Fibroblast of lung (primary cell): ENCODE results near the gene RAB20. TPM values are rescaled to one million over a fixed set of nuclear protein-coding genes. Genes with fewer than 3 reads are reported as not detected.

ENCODE experiments used
- DNase-seq, 2 donors: peaks; one replicate each; pipeline versions ENCODE4 v3.0.0 to v3.0.0-alpha.2; 2010; ENCODE audit warnings: low read depth in 2 of 2
- H2AFZ ChIP-seq: 2 replicates; pipeline ENCODE4 v1.5.1; 2012; ENCODE audit warnings: low read length, control low read depth, inconsistent platforms
- H3K27ac ChIP-seq: 2 replicates; pipeline ENCODE4 v1.5.1; 2011; ENCODE audit warnings: low read length, control low read depth; ENCODE audit not compliant: insufficient read depth
- H3K27me3 ChIP-seq: 2 replicates; pipeline ENCODE4 v1.5.1; 2011; ENCODE audit warnings: mild to moderate bottlenecking, low read length; ENCODE audit not compliant: control insufficient read depth, insufficient read depth
- H3K36me3 ChIP-seq: 2 replicates; pipeline ENCODE4 v1.5.1; 2011; ENCODE audit warnings: low read length; ENCODE audit not compliant: control insufficient read depth, insufficient read depth
- H3K4me1 ChIP-seq: 2 replicates; pipeline ENCODE4 v1.5.1; 2011; ENCODE audit warnings: low read length; ENCODE audit not compliant: control insufficient read depth, insufficient read depth; ENCODE audit errors: extremely low read depth
- H3K4me2 ChIP-seq: 2 replicates; pipeline ENCODE4 v1.5.1; 2011; ENCODE audit warnings: low read length, control low read depth; ENCODE audit not compliant: insufficient read depth; ENCODE audit errors: extremely low read depth
- H3K4me3 ChIP-seq, 4 experiments: fragments of 200-600 bp in 1 of 4; sonication (generic) in 1 of 4; replicated peaks in 1 of 4; 2 replicates each; pipeline ENCODE4 v1.5.1; 2011 to 2016; ENCODE audit warnings: low read length in 4 of 4, low read depth in 3 of 4, mild to moderate bottlenecking in 3 of 4, control low read depth in 2 of 4, inconsistent platforms in 1 of 4, mixed read lengths in 1 of 4; ENCODE audit not compliant: insufficient read depth in 1 of 4; ENCODE audit errors: control extremely low read depth in 1 of 4
- H3K79me2 ChIP-seq: 2 replicates; pipeline ENCODE4 v1.5.1; 2012; ENCODE audit warnings: mild to moderate bottlenecking, low read length, inconsistent platforms; ENCODE audit not compliant: control insufficient read depth, insufficient read depth
- H3K9ac ChIP-seq: 2 replicates; pipeline ENCODE4 v1.5.1; 2011; ENCODE audit warnings: mild to moderate bottlenecking, low read length, control low read depth; ENCODE audit not compliant: insufficient read depth
- H3K9me3 ChIP-seq: 2 replicates; pipeline ENCODE4 v1.5.1; 2012; ENCODE audit warnings: low read depth, low read length; ENCODE audit not compliant: control insufficient read depth, insufficient read depth
- H4K20me1 ChIP-seq: 2 replicates; pipeline ENCODE4 v1.5.1; 2011; ENCODE audit warnings: low read length; ENCODE audit not compliant: control insufficient read depth, insufficient read depth; ENCODE audit errors: extremely low read depth
- CTCF ChIP-seq, 2 donors: IDR thresholded peaks in 1 of 2; conservative IDR thresholded peaks in 1 of 2; 1 replicate in 1 of 2; 2 replicates in 1 of 2; pipeline ENCODE4 v1.5.1; 2011 to 2012; ENCODE audit warnings: low read length in 2 of 2, control low read depth in 1 of 2, inconsistent platforms in 1 of 2, low read depth in 1 of 2, mild to moderate bottlenecking in 1 of 2
- EZH2 ChIP-seq: IDR thresholded peaks from 2 replicates; pipeline ENCODE4 v1.5.1; 2012; ENCODE audit warnings: low read length, control low read depth, mild to moderate bottlenecking; ENCODE audit errors: missing control alignments
- polyA plus RNA-seq, 2 donors: library from polyadenylated mRNA; depleted of rRNA in 1 of 2; stranded (reverse) in 1 of 2; unstranded in 1 of 2; fragments of >200 nt; gene quantifications; 2 replicates each; pipeline ENCODE4 v1.2.1, GENCODE V29; 2011 to 2012; ENCODE audit warnings: missing spikeins in 1 of 2
- total RNA-seq: library from RNA; depleted of rRNA; stranded (reverse); fragments of >200 nt; gene quantifications from 2 replicates; pipeline ENCODE4 v1.2.1, GENCODE V29; 2014

Gene RAB20
- total and polyA plus RNA-seq, 2 donors (not counting 1 experiment from before 2014, with no cell fraction given), result 3.5 to 4.3 TPM

GRCh38 chr13:110541526-110541920, 20.0 kb downstream of the RAB20 start:
- Histone ChIP-seq H3K79me2 (no peaks in the 10 kb centered on the region), H3K9me3 (no peaks in the 10 kb centered on the region), H3K9ac (no peak overlapping the region), H2AFZ (no peak overlapping the region), H3K27ac (no peak overlapping the region), H4K20me1 (no peaks in the 10 kb centered on the region), H3K4me1 (no peaks in the 10 kb centered on the region), H3K4me2 (no peak overlapping the region), H3K4me3 (no peak overlapping the region), H3K27me3 (no peaks in the 10 kb centered on the region), H3K36me3 (no peaks in the 10 kb centered on the region)
- TF ChIP-seq EZH2 (no peak), CTCF (conservative IDR thresholded peaks at IDR 0.05 in 1 of 2, IDR thresholded peaks at IDR 0.05 in 1 of 2; ENCODE audit: low read depth in 1 of 2, low read length in 2 of 2) (no peak)
- DNase-seq, result peak; percentile 32

GRCh38 chr13:110540871-110541525, 20.5 kb downstream of the RAB20 start:
- Histone ChIP-seq H3K4me2 (no peak overlapping the region), H2AFZ (no peak overlapping the region)

GRCh38 chr13:110539894-110540293, 21.6 kb downstream of the RAB20 start:
- H3K36me3 ChIP-seq, result no peaks in the 10 kb centered on the region
- H4K20me1 ChIP-seq, result no peaks in the 10 kb centered on the region
- no peaks in the 10 kb centered on the region for H3K4me1 ChIP-seq
- H3K27ac ChIP-seq, result no peak overlapping the region
- TF ChIP-seq CTCF (conservative IDR thresholded peaks at IDR 0.05 in 1 of 2, IDR thresholded peaks at IDR 0.05 in 1 of 2; ENCODE audit: low read depth in 1 of 2, low read length in 2 of 2) (no peak), EZH2 (no peak)
- H3K9ac ChIP-seq, result no peak overlapping the region
- no peaks in the 10 kb centered on the region for H3K27me3 ChIP-seq
- H2AFZ ChIP-seq, result no peak overlapping the region
- H3K4me3 ChIP-seq, result no peak overlapping the region
- no peaks in the 10 kb centered on the region for H3K79me2 ChIP-seq
- no peak overlapping the region for H3K4me2 ChIP-seq
- no peak for DNase-seq
- H3K9me3 ChIP-seq, result no peaks in the 10 kb centered on the region

More at GRCh38 chr13:110540871-110541525, 20.5 kb downstream of the RAB20 start:
- DNase-seq, result no peak
- no peaks in the 10 kb centered on the region for H4K20me1 ChIP-seq
- no peak overlapping the region for H3K4me3 ChIP-seq
- TF ChIP-seq EZH2, result no peak
- TF ChIP-seq CTCF (conservative IDR thresholded peaks at IDR 0.05 in 1 of 2, IDR thresholded peaks at IDR 0.05 in 1 of 2; ENCODE audit: low read depth in 1 of 2, low read length in 2 of 2), result no peak
- no peak overlapping the region for H3K27ac ChIP-seq
- H3K9ac ChIP-seq, result no peak overlapping the region
- H3K4me1 ChIP-seq, result no peaks in the 10 kb centered on the region
- no peaks in the 10 kb centered on the region for H3K9me3 ChIP-seq
- H3K36me3 ChIP-seq, result no peaks in the 10 kb centered on the region
- H3K79me2 ChIP-seq, result no peaks in the 10 kb centered on the region
- no peaks in the 10 kb centered on the region for H3K27me3 ChIP-seq
